GM06990 (cell line): ENCODE measurements around the gene SPATA31E1.

Experiments
- DNase-seq: peaks from one replicate; pipeline ENCODE4 v3.0.0-alpha.2; 2011; ENCODE audit not compliant: insufficient read length; ENCODE audit errors: extremely low read depth
- H3K27me3 ChIP-seq: replicated peaks from 2 replicates; pipeline ENCODE4 v1.6.0; 2011; ENCODE audit warnings: low read length; ENCODE audit not compliant: control insufficient read depth, insufficient read depth
- H3K36me3 ChIP-seq: 2 replicates; pipeline ENCODE4 v1.5.1; 2011; ENCODE audit warnings: low read length; ENCODE audit not compliant: control insufficient read depth, insufficient read depth
- H3K4me3 ChIP-seq: replicated peaks from 2 replicates; pipeline ENCODE4 v1.5.1; 2011; ENCODE audit warnings: low read depth, mild to moderate bottlenecking, control low read depth, low read length
- CTCF ChIP-seq: IDR thresholded peaks from 2 replicates; pipeline ENCODE4 v1.5.1; 2011; ENCODE audit warnings: low read length, control low read depth, mild to moderate bottlenecking, inconsistent platforms; ENCODE audit not compliant: insufficient read depth, poor library complexity, severe bottlenecking

Gene SPATA31E1

GRCh38 chr9:87889882-87890252 lies 7.2 kb downstream of the SPATA31E1 start:
- Histone ChIP-seq H3K27me3 (peaks cover under 1% of the 10 kb centered on the region; the same call in 1 of the 2 replicates), H3K36me3 (no peaks in the 10 kb centered on the region), H3K4me3 (no peak overlapping the region)
- no peak for TF ChIP-seq CTCF
- DNase-seq: no peak

- Histone ChIP-seq H3K27me3 (peaks cover 1% of the 10 kb centered on the region; the same call in 1 of the 2 replicates), H3K36me3 (no peaks in the 10 kb centered on the region), H3K4me3 (no peak overlapping the region)
- DNase-seq: no peak
- no peak for TF ChIP-seq CTCF
Observed at GRCh38 chr9:87890837-87891236, 8.2 kb downstream of the SPATA31E1 start.

GRCh38 chr9:87891754-87892153 lies 9.1 kb downstream of the SPATA31E1 start:
- no peak for DNase-seq
- no peak for TF ChIP-seq CTCF
- Histone ChIP-seq H3K4me3 (no peak overlapping the region), H3K36me3 (no peaks in the 10 kb centered on the region), H3K27me3 (peaks cover 1% of the 10 kb centered on the region; the same call in 1 of the 2 replicates)

GRCh38 chr9:87892956-87893355 lies 10.3 kb downstream of the SPATA31E1 start:
- H3K27me3 ChIP-seq: peaks cover 1% of the 10 kb centered on the region; the same call in 1 of the 2 replicates
- DNase-seq: no peak
- TF ChIP-seq CTCF: no peak
- H3K36me3 ChIP-seq: no peaks in the 10 kb centered on the region
- H3K4me3 ChIP-seq: no peak overlapping the region

- no peaks in the 10 kb centered on the region for H3K36me3 ChIP-seq
- DNase-seq: no peak
- TF ChIP-seq CTCF: peak; percentile 16
- no peak overlapping the region for H3K4me3 ChIP-seq
- peaks cover 1% of the 10 kb centered on the region; the same call in 1 of the 2 replicates for H3K27me3 ChIP-seq
Observed at GRCh38 chr9:87894998-87895625, 12.4 kb downstream of the SPATA31E1 start.

GRCh38 chr9:87896891-87897290 lies 14.2 kb downstream of the SPATA31E1 start:
- H3K27me3 ChIP-seq: peaks cover 1% of the 10 kb centered on the region; the same call in 1 of the 2 replicates
- H3K36me3 ChIP-seq: no peaks in the 10 kb centered on the region
- DNase-seq: no peak
- TF ChIP-seq CTCF: no peak
- H3K4me3 ChIP-seq: no peak overlapping the region
